Fibroblast of skin of scalp (primary cell): ENCODE data around the gene HGS. TPM values are rescaled to one million over a fixed set of nuclear protein-coding genes. Genes with fewer than 3 reads are reported as not detected.

Source experiments
- DNase-seq: peaks from one replicate; pipeline ENCODE4 v3.0.0-alpha.2; 2013
- polyA plus RNA-seq, 2 experiments: library from polyadenylated mRNA; unstranded; fragments of 120-200 nt; gene quantifications; one replicate each; pipeline ENCODE4 v1.2.1, GENCODE V29; 2013; ENCODE audit not compliant: insufficient read length in 2 of 2

HGS gene
- 101 TPM for polyA plus RNA-seq (2013, experiment 1 of 2; ENCODE audit: insufficient read length)
- 93.1 TPM for polyA plus RNA-seq (2013, experiment 2 of 2; ENCODE audit: insufficient read length)

- peak; percentile 99 for DNase-seq
Measured at GRCh38 chr17:81683584-81684441, at the start of gene HGS, which contains the start of gene ARL16. HGS (plus strand) TSS chr17:81684011; CDS start chr17:81684067, 56 bp downstream. ARL16 (minus strand) TSS chr17:81683797; CDS start chr17:81683753, 44 bp downstream.

- DNase-seq: no peak
Measured at GRCh38 chr17:81635431-81635830, 48.4 kb upstream of the HGS start.

- DNase-seq: no peak
Measured at GRCh38 chr17:81635973-81636504, 47.8 kb upstream of the HGS start.

- DNase-seq: peak; percentile 87
Measured at GRCh38 chr17:81636505-81637288, 47.1 kb upstream of the HGS start, which contains the start of the genes NPLOC4 and TSPAN10. NPLOC4 (minus strand) TSS chr17:81637112; CDS start chr17:81636930, 182 bp downstream. TSPAN10 (plus strand) TSS chr17:81637196; CDS start chr17:81642413, 5,217 bp downstream.

GRCh38 chr17:81638683-81639082, 45.1 kb upstream of the HGS start:
- no peak for DNase-seq

GRCh38 chr17:81640011-81640410, 43.8 kb upstream of the HGS start:
- DNase-seq: no peak

- peak; percentile 65 for DNase-seq
Measured at GRCh38 chr17:81641825-81642489, 41.9 kb upstream of the HGS start.

- no peak for DNase-seq
Measured at GRCh38 chr17:81644496-81644895, 39.3 kb upstream of the HGS start.

GRCh38 chr17:81644976-81645952, 38.5 kb upstream of the HGS start:
- no peak for DNase-seq

GRCh38 chr17:81646869-81647600, 36.8 kb upstream of the HGS start:
- no peak for DNase-seq

- no peak for DNase-seq
Measured at GRCh38 chr17:81647640-81648012, 36.2 kb upstream of the HGS start.

GRCh38 chr17:81648013-81648706, 35.7 kb upstream of the HGS start:
- DNase-seq: no peak

- DNase-seq: no peak
Measured at GRCh38 chr17:81648707-81649085, 35.1 kb upstream of the HGS start.

- no peak for DNase-seq
Measured at GRCh38 chr17:81650951-81651350, 32.9 kb upstream of the HGS start.

GRCh38 chr17:81651692-81652091, 32.1 kb upstream of the HGS start:
- peak; percentile 82 for DNase-seq

GRCh38 chr17:81652906-81653771, 30.7 kb upstream of the HGS start:
- DNase-seq: no peak

- no peak for DNase-seq
Measured at GRCh38 chr17:81655378-81656117, 28.3 kb upstream of the HGS start.
